ENCODE results near the gene QARS1. TPM values are rescaled to one million over a fixed set of nuclear protein-coding genes. Genes with fewer than 3 reads are reported as not detected.

The QARS1 gene
- total and polyA plus RNA-seq, 2 of the 13 experiments (the other 11 are each of a cell fraction or from before 2014, with no cell fraction given): 307 to 327 TPM

- TF ChIP-seq PRDM4 (CRISPR knock-in tag; IDR thresholded peaks at IDR 0.05; ENCODE audit: borderline replicate concordance) (0 out of 2 replicates have a peak, but pooled peaks have one; percentile 24), ZNF781 (CRISPR knock-in tag; IDR thresholded peaks at IDR 0.05; ENCODE audit: borderline replicate concordance, not compliant biosample characterization) (peak; percentile 32), ZNF124 (CRISPR knock-in tag; IDR thresholded peaks at IDR 0.05) (no peak), ZNF326 (CRISPR knock-in tag; IDR thresholded peaks at IDR 0.05; ENCODE audit: borderline replicate concordance) (no peak), THAP9 (CRISPR knock-in tag; IDR thresholded peaks at IDR 0.05; ENCODE audit: borderline replicate concordance) (peak; percentile 77; the same call in 1 of the 2 replicates), FOXJ3 (CRISPR knock-in tag; IDR thresholded peaks at IDR 0.05; ENCODE audit: borderline replicate concordance) (peak; percentile 70; the same call in 1 of the 2 replicates), ZNF747 (CRISPR knock-in tag; IDR thresholded peaks at IDR 0.05; ENCODE audit: borderline replicate concordance) (peak; percentile 37; the same call in 1 of the 2 replicates), AHDC1 (CRISPR knock-in tag; IDR thresholded peaks at IDR 0.05; ENCODE audit: borderline replicate concordance) (peak; percentile 23; the same call in 1 of the 2 replicates), ZKSCAN1 (IDR thresholded peaks at IDR 0.05; ENCODE audit: low read length) (no peak), ZNF10 (CRISPR knock-in tag; IDR thresholded peaks at IDR 0.05; ENCODE audit: borderline replicate concordance, low read depth) (no peak), IKZF4 (CRISPR knock-in tag; IDR thresholded peaks at IDR 0.05; ENCODE audit: borderline replicate concordance, low read depth, not compliant biosample characterization) (peak; percentile 56), KMT2B (CRISPR knock-in tag; IDR thresholded peaks at IDR 0.05) (peak; percentile 30; the same call in 1 of the 2 replicates), SALL2 (CRISPR knock-in tag; IDR thresholded peaks at IDR 0.05) (peak; percentile 33), ZBTB14 (CRISPR knock-in tag; IDR thresholded peaks at IDR 0.05) (no peak; the same call in 1 of the 2 replicates)
Measured at GRCh38 chr3:49093853-49094767, 10.4 kb downstream of the QARS1 start, which contains the start of gene QRICH1 (continued).
